Right forelimb (tissue), 1 donor: ENCODE data around the gene TEAD4.
A peak's percentile ranks its signal among the peaks of the same experiment; 100 is the strongest.
"Not testable (repeated sequence)": the region's sequence is repeated elsewhere in the genome, so short reads cannot be mapped to it uniquely, and the experiment has no call there.

Source experiments
- DNase-seq: peaks from one replicate; pipeline ENCODE4 v3.0.0-alpha.2; 2018

The TEAD4 gene

GRCh38 chr12:3054374-3054773 is 95.2 kb downstream of the TEAD4 start:
- DNase-seq: no peak

DNA sequence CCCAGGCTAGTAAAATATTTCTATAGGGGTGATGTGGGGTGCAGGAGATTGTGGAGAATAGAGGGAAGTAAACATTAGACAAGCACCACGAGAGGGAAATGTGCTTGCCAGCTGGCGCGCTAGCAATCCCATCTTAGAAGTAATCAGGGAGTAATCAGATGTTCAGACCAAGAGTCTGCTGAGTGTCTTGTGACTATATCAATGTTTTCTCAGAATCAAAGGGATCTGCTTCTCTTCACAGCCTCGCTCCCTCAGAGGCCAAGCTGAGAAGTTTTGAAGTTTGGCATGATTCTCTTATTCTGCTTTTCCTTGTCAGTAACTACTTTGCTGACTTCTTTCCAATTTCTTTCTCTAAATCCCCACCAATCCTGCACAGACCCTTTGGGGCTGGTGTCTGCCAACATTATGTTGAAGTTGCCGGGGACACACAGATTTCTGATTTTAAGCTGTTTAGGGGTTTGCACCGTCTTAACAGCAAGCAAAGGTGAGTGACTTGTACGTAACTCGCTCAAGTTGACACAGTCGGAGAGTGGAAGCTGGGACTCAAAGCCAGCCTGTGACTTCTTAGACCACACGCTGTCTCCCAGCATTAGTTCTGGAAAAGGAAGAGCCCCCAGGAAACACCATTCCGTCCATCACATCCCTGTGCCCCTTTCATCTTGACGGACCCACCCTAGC is 96.0 kb downstream of the TEAD4 start:
- no peak for DNase-seq

DNA sequence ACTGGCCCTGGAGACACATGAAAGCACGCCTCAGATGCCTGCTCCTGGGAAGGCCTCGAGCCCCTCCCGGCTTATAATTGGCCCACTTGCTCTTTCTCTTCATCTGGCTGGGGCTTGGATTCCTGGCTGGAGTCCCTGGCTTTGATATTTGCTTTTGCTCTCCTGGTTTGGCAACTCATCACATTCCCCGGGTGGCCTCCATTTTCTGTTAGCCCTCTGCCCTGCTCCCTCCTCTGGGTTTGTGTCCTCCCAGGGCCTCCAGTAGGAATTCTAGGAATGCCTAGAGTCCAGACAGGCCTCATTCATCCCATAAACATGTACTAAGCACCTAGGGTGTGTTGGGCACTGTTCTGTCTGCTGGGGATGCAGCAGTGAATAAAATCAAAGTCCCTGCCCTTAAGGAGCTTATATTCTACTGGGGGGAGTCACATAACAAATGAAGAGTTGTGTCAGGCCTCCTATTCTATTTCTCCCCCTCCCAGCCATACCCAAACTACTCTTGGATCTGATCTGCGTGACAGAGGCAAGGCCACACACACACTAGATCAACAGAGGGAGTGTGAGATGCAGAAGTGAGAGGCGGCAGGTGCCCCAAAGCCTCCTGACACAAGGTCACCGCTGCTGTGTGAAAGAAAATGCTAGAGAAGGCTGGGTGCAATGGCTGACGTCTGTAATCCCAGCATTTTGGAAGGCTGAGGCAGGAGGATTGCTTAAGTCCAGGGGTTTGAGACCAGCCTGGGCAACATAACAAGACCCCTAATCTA is 96.7 kb downstream of the TEAD4 start:
- no peak for DNase-seq

- DNase-seq: no peak
Measured at GRCh38 chr12:3061059-3061458, 101.9 kb downstream of the TEAD4 start.

DNA sequence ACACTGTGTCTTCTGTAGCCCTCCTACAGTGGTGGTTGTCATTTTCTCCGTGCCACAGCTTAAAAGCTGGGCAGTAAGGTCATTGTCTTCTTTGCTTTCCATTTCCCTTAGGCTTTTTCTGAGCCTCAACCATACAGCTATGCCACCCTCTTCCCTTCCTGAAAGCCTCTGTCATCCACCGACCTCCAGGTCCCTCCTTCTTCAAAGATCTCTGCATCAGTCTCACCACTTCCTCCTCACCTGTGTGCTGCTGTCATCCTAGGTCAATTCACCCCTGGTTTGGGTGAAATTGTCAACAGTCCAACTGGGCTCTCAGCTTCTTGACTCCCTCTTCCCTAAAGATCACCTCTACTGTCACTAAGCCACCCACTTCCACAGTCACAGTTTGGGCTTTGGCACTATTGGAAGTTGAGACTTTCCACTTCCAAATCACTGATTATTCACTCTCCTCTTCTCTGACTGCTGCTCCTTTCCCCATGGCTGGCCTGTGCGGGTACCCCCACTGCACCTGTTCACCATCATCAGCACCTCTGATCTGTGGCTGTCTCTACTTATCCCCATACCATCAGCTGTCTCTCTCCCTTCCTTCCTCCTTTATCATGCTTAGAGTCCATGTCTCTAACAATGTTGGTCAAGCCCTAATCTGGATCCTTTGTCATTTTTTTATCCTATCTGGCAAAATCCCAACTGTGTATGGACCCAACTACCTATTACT is 102.5 kb downstream of the TEAD4 start:
- DNase-seq: no peak

DNA sequence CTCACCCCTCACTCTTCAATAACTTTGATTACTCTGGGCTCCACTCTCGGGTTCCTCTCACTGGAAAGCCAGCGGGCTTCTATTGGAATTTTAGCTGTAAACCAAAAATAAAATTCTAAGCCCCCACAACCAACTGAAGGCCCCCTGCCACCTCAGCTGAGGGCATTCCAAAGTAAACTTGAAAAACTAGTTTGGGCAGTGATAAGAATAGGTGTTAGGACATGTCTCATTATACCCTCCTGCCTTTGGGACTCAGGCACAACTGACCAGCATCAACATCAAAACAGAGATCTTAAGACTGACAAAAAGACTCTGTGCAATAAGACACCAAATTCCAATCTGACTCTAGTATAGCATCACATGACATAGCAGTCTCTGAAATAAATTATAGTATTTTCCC is 106.1 kb downstream of the TEAD4 start:
- DNase-seq: no peak

DNA sequence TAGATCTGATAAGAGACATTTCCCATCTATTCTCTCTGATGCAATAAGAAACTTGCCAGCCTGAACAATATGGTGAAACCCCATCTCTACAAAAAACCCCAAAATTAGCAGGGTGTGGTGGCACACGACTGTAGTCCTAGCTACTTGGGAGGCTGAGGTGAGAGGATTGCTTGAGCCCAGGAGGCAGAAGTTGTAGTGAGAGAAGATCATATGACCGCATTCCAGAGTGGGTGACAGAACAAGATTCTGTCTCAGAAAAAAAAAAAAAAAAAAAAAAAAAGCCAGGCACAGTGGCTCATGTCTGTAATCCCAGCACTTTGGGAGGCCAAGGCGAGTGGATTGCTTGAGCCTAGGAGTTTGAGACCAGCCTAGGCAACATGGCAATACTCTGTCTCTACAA is 106.6 kb downstream of the TEAD4 start:
- not testable (repeated sequence) for DNase-seq

GRCh38 chr12:3069714-3070113 is 110.5 kb downstream of the TEAD4 start:
- no peak for DNase-seq

DNA sequence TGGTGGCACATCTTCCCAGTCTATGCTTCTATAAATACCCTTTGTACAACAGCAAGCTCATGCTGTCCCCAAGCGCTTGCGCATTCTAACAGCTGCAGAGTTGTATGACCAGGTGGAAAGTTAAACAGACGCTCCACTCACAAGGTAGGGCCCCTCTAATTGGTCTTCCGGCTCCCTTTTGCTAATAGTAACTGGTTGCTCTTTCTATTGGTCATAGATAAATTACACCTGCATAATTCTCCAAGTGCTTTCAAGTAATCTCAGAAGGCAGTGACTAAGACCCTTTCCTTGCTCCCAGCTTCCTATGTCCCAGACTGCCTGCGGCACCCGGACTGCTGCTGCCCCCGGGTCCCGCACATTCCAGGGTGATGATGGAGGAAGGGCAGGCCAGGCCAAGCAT is 111.9 kb downstream of the TEAD4 start:
- no peak for DNase-seq

- no peak for DNase-seq
Measured at GRCh38 chr12:3071710-3072109, 112.5 kb downstream of the TEAD4 start.

- peak; percentile 92 for DNase-seq
Measured at GRCh38 chr12:3073438-3074250, 114.4 kb downstream of the TEAD4 start.

GRCh38 chr12:3075315-3075714 is 116.1 kb downstream of the TEAD4 start:
- DNase-seq: peak; percentile 36

GRCh38 chr12:3076730-3077571 is 117.8 kb downstream of the TEAD4 start, which contains the start of gene TSPAN9:
Gene TSPAN9, plus strand, starts transcription at chr12:3077379. Its CDS starts 123,815 bp downstream, at chr12:3201194.
- peak; percentile 86 for DNase-seq

DNA sequence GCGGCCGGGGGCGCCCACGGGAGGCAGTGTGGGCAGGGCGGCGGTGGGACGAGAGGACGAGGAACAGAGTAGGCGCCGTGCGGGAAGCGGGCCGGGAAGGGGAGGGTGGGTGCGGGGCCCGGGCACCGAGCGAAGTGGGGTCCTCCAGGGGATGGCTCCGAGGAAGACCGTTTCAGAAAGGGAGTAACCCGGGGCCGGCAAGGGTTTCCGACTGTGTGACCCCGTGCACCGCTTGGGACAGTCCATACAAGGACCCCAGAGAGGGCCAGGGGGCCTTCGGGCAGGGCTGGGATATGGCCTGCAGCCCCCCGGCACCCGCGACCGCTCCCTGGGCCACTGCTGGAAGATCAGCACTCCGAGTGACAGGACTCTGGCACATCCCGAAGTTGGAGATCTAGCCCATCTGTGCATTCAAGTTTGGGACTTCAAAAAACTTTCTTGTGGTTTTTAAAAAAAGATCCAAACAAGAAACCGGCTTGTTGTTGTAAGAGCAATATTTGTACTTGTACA is 118.4 kb downstream of the TEAD4 start:
- DNase-seq: no peak

DNA sequence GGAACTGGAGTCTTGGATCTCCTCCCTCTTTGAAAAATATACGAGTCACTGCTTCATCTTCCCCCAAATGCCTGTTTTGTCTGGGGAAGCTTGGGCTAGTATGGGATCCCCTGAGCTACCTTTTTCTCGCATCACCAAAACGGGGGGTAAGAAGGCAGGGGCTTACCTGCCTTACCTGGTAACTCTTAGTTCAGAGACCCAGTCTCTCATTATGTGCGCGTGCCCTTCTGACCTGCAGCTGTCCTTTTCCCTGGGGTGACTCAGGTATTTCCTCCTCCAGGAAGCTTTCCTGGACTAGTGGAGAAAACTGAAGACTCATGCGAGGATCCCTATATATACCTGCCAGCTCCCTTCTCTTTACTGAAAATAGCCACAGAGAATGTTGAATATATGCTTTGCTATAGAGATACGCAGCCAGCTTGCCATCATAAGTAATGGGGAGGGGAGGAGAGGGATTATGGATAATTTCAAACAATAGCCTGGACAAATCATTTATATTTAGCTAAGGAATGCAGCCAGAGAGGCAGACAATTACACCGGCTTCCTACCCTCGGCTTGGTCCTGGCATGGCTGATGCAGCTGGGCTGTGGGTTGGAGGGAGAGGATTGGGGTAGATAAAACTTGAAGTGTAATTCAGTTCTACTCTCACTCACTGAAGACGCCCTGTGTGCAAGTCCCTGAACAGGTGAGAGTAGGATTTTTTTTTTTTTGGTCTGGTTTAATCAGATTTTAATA is 119.1 kb downstream of the TEAD4 start:
- peak; percentile 30 for DNase-seq

- DNase-seq: peak; percentile 33
Measured at GRCh38 chr12:3081091-3081490, 121.9 kb downstream of the TEAD4 start.

DNA sequence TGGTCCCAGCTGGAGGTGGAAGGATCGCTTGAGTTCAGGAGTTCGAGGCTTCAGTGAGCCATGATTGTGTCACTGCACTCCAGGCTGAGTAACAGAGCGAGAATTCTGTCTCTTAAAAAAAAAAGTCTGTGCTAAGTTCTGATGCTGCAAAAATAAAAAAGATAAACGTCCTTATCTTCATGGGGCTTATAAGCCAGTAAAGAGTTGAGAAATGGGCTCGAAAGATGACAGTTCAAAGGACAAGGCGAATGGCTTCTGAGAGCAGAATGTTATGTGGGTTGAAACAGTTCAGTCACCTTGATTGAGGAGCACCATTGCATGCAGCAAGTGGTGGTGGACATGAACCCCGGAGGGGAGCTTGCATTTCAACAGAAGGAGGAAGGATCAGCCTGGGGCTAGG is 122.7 kb downstream of the TEAD4 start:
- no peak for DNase-seq

GRCh38 chr12:3083241-3083920 is 124.2 kb downstream of the TEAD4 start:
- no peak for DNase-seq

DNA sequence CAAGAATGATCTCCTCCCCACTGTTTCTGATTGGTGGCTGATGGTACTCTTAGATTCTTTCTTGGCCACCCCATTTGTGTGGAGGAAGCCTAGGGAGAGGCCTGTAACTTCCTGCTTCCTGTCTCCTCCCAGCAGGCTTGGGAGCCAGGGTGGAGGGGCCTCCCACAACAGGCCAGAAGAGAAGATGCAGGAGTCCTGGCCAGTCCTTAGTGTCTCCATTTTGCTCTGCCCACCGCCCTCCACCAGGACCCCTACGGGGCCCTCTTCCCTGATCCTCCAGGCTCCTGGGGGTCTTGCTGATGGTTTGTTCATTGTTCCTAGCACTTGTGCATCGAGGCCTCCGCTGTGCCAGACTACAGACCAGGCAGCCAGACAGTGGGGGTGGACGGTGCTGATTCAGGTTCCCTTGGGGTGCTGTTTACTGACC is 124.7 kb downstream of the TEAD4 start:
- DNase-seq: no peak

GRCh38 chr12:3084742-3085141 is 125.5 kb downstream of the TEAD4 start:
- no peak for DNase-seq
